PC-3 (cell line): ENCODE results near the gene SLC5A5. TPM values are rescaled to one million over a fixed set of nuclear protein-coding genes. Genes with fewer than 3 reads are reported as not detected.

Experiments
- ATAC-seq: fragments of 200-7000 bp; cut with Tn5 transposase; 2 replicates; pipeline ENCODE4 v1.9.1; 2020; ENCODE audit warnings: mild to moderate bottlenecking, moderate library complexity
- BruUV-seq: library from RNA; stranded (reverse); fragments of 400-500 nt; replicated peaks from 2 replicates; lab custom pipeline; 2021; lab: Mats Ljungman, UMichigan
- CTCF ChIA-PET: fragments of 300-600 bp; sonication (Branson Sonifier 250); formaldehyde crosslinking; loops from one replicate; lab custom pipeline; 2022; ENCODE audit warnings: antibody characterized with exemption; lab: Charles Lee
- POLR2A ChIA-PET: fragments of 300-600 bp; sonication (Branson Sonifier 250); formaldehyde crosslinking; loops from one replicate; lab custom pipeline; 2022; ENCODE audit warnings: antibody characterized with exemption; ENCODE audit not compliant: unreplicated experiment; lab: Charles Lee
- DNase-seq: peaks from one replicate; pipeline ENCODE4 v3.0.0-alpha.2; 2015
- H2AFZ ChIP-seq: fragments of 300-600 bp; sonication (generic); 2 replicates; pipeline ENCODE4 v1.6.0; 2016; ENCODE audit warnings: antibody characterized with exemption, low read length
- H3F3A ChIP-seq: fragments of 300-600 bp; sonication (generic); one replicate; pipeline ENCODE4 v1.6.0; 2017; ENCODE audit warnings: antibody characterized with exemption, low read length, control low read depth, mild to moderate bottlenecking; ENCODE audit not compliant: unreplicated experiment
- H3K27ac ChIP-seq: fragments of 300-600 bp; sonication (generic); 2 replicates; pipeline ENCODE4 v1.5.1; 2016; ENCODE audit warnings: mild to moderate bottlenecking, low read length
- H3K27me3 ChIP-seq: fragments of 300-600 bp; sonication (generic); 2 replicates; pipeline ENCODE4 v1.6.1; 2016; ENCODE audit warnings: low read length, mixed read lengths
- H3K36me3 ChIP-seq: fragments of 300-600 bp; sonication (generic); 2 replicates; pipeline ENCODE4 v1.6.1; 2016; ENCODE audit warnings: low read depth, mixed run types, low read length, mixed read lengths
- H3K4me1 ChIP-seq: fragments of 300-600 bp; sonication (generic); 2 replicates; pipeline ENCODE4 v1.5.1; 2016; ENCODE audit warnings: low read length; ENCODE audit not compliant: insufficient read depth
- H3K4me2 ChIP-seq: fragments of 300-600 bp; sonication (generic); 2 replicates; pipeline ENCODE4 v1.6.0; 2016; ENCODE audit warnings: low read length
- H3K4me3 ChIP-seq: fragments of 300-600 bp; sonication (generic); 2 replicates; pipeline ENCODE4 v1.5.1; 2016; ENCODE audit warnings: mild to moderate bottlenecking, low read length, mixed read lengths
- H3K79me2 ChIP-seq: fragments of 300-600 bp; sonication (generic); 2 replicates; pipeline ENCODE4 v1.6.1; 2017; ENCODE audit warnings: low read length, mixed read lengths
- H3K9ac ChIP-seq: fragments of 300-600 bp; sonication (generic); 2 replicates; pipeline ENCODE4 v1.6.0; 2016; ENCODE audit warnings: mild to moderate bottlenecking, low read length
- H3K9me2 ChIP-seq: fragments of 300-600 bp; sonication (generic); replicated peaks from 2 replicates; pipeline ENCODE4 v1.6.1; 2016; ENCODE audit warnings: mixed run types, low read length, mixed read lengths
- H3K9me3 ChIP-seq: fragments of 300-600 bp; sonication (generic); 2 replicates; pipeline ENCODE4 v1.6.1; 2016; ENCODE audit warnings: low read length, mixed read lengths
- H4K20me1 ChIP-seq: fragments of 300-600 bp; sonication (generic); 2 replicates; pipeline ENCODE4 v1.6.1; 2016; ENCODE audit warnings: low read length, mixed read lengths
- CTCF ChIP-seq: fragments of 300-600 bp; sonication (generic); conservative IDR thresholded peaks from 2 replicates; pipeline ENCODE4 v1.5.1; 2017; ENCODE audit warnings: antibody characterized with exemption, low read depth, mild to moderate bottlenecking, low read length
- EZH2 ChIP-seq: fragments of 300-600 bp; sonication (generic); IDR thresholded peaks from one replicate; pipeline ENCODE4 v1.6.1; 2017; ENCODE audit warnings: antibody characterized with exemption, mild to moderate bottlenecking, low read length; ENCODE audit not compliant: unreplicated experiment
- EZH2phosphoT487 ChIP-seq: fragments of 300-600 bp; sonication (generic); IDR thresholded peaks from 2 replicates; pipeline ENCODE4 v1.6.1; 2018; ENCODE audit warnings: mild to moderate bottlenecking, antibody characterized with exemption, low read length, borderline replicate concordance
- intact Hi-C: fragments of 100-400 bp; cut with micrococcal nuclease; formaldehyde crosslinking; loops from 2 replicates; pipeline ENCODE4 v1.9.0; 2023
- total RNA-seq: library from RNA; depleted of rRNA; stranded (reverse); fragments of >200 nt; gene quantifications from 2 replicates; pipeline ENCODE4 v1.2.3, GENCODE V29; 2014

Gene SLC5A5
- total RNA-seq, 1 experiment from 2014 or later, result not detected

- Histone ChIP-seq H3K4me2 (no peak overlapping the region), H3K9ac (no peak overlapping the region), H3K9me2 (no peaks in the 10 kb centered on the region), H3K4me3 (no peak overlapping the region), H4K20me1 (peaks cover 8% of the 10 kb centered on the region; the same call in 1 of the 2 replicates), H3K9me3 (no peaks in the 10 kb centered on the region), H3K4me1 (peaks cover 13% of the 10 kb centered on the region), H2AFZ (no peak overlapping the region), H3K36me3 (peaks cover 5% of the 10 kb centered on the region; the same call in 1 of the 2 replicates), H3K79me2 (no peaks in the 10 kb centered on the region), H3K27me3 (0 out of 2 replicates have a peak, but pooled peaks cover 12% of the 10 kb centered on the region), H3F3A (peaks cover 15% of the 10 kb centered on the region), H3K27ac (no peak overlapping the region)
- ATAC-seq (no peak), DNase-seq (no peak)
- ChIA-PET POLR2A (no interaction called here), CTCF (interaction anchor here (3.1 kb wide), 1 partner anchor 64 kb away, joined by 105 read pairs; the partner anchor contains the start of gene CCDC124)
- intact Hi-C loops, result no loop called here
- BruUV-seq, result no TSS peak
- TF ChIP-seq EZH2, result no peak
- no peak for TF ChIP-seq EZH2phosphoT487
- no peak for TF ChIP-seq CTCF
Measured at GRCh38 chr19:17869114-17869608, 2.6 kb upstream of the SLC5A5 start.

GRCh38 chr19:17871032-17871877 lies 490 bp upstream of the SLC5A5 start:
- Histone ChIP-seq H3K27me3 (0 out of 2 replicates have a peak, but pooled peaks cover 12% of the 10 kb centered on the region), H3K9me3 (no peaks in the 10 kb centered on the region), H3K79me2 (no peaks in the 10 kb centered on the region), H3K9me2 (no peaks in the 10 kb centered on the region), H3F3A (no peaks in the 10 kb centered on the region), H4K20me1 (no peaks in the 10 kb centered on the region), H3K4me2 (no peak overlapping the region), H3K9ac (no peak overlapping the region), H2AFZ (no peak overlapping the region), H3K4me1 (peaks cover 5% of the 10 kb centered on the region; the same call in 1 of the 2 replicates), H3K4me3 (no peak overlapping the region), H3K27ac (no peak overlapping the region), H3K36me3 (no peaks in the 10 kb centered on the region)
- no TSS peak for BruUV-seq
- DNase-seq, result no peak
- TF ChIP-seq CTCF (no peak), EZH2 (no peak), EZH2phosphoT487 (no peak)
- ChIA-PET CTCF (interaction anchor here (0.6 to 3.1 kb wide), 4 partner anchors 12 to 67 kb away, joined by 3 to 105 read pairs (median 12); partner anchors contain the start of genes CCDC124 and RPL18A), POLR2A (no interaction called here)
- intact Hi-C loops, result loop anchor here (5.0 kb wide), 1 partner anchor 126 kb away; no protein-coding TSS in a partner anchor
- ATAC-seq, result no peak
